ENCODE results near the gene ZNF865.

Gene ZNF865

DNA sequence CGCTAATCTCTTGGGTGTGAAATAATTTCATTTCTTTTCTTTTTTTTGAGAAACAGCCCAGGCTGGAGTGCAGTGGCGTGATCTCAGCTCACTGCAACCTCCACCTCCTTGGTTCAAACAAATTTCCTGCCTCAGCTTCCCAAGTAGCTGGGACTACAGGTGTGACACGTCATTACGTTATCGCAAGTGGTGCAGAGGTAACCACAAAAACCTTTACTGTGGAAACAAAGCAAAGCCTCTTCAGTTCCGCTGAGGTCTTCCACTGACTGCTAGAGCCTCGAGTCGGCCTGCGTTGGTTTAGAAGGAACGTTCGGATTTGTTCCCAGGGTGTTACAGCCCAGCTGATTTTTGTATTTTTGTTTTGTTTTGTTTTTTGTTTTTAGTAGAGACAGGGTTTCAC lies 20.9 kb downstream of the ZNF865 start:
- DNase-seq = no peak

- peak; percentile 82 to 93 for DNase-seq
These were observed 27.0 kb downstream of the ZNF865 start for GRCh38 chr19:55632463-55632834.

- DNase-seq = no peak
These were observed 28.4 kb downstream of the ZNF865 start for GRCh38 chr19:55633861-55634260.

- no peak for DNase-seq
These were observed 29.9 kb downstream of the ZNF865 start for GRCh38 chr19:55635334-55635717.

DNA sequence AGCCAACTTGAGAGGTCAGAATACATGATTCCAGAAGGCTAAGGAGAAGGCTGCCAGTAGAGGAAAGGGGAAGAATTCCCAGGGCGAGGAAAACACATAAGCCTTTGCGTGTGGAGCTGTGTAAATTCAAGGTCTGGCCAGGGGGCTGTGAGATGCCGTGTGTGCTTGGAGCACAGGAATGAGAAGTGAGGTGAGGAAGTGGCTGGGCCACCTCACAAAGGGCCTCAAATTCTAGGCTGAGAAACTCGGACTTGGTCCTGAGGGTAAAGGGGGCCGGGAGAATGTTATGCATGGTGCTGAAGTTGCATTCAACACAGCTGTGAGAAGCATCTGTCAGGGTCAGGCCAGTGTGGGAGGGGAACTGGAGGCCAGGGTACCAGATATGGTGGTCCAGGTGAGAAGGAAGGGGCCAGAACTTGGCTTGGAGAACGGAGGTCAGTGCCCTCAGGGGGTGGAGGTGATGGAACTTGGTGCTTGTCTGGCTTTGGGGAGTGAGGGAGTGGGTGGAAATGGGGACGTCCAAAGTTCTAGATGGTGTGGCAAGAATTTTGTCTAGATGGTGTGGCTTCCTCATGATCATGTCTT lies 30.5 kb downstream of the ZNF865 start:
- DNase-seq = no peak

GRCh38 chr19:55636723-55637122 lies 31.3 kb downstream of the ZNF865 start:
- DNase-seq = no peak

DNA sequence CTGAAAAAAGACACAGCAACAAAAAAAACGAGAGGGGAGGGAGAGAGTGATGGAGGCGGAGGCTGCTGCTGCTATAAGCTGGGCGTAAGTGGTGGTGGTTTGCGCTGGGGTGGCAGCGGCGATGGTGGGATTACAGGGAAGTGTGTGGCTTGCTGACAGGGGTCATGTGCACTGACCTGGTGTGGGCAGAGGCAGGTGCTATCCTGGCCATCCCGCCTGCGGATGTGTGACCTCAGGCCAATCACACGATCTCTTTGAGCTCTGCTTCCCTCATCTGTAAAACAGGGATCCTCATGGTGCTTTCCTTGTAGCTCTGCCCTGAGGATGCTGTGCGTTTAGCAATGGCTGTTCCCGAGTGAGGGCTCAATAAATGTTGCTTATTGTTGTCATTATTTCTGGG lies 32.1 kb downstream of the ZNF865 start:
- DNase-seq = no peak

GRCh38 chr19:55638864-55639359 lies 33.5 kb downstream of the ZNF865 start:
- DNase-seq = peak; percentile 33 to 38

DNA sequence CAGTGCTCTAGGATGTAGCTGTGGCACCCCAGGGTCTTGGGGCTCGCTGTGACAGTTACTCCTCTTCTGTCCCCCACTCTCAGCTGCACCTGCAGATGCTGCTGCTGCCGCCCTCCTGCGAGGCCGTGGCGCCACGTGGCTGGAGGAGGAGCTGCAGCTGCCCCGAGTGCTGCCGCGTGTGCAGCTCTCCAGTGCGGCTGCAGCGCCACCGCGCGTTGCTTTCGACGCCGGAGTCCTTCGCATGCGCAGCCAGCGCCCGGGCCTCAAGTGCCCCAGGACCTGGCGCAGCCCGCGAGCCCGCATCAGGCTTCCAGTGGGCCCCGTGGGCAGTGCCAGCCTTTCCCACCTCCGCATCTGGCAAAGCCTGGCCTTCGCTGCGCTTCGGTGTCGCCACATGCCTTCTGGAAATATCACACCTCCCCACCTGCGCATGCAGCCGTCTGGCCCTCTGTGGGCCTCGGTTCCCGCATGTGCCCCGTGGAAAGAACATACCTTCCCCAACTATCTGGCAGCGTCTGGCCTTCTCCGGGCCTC lies 34.7 kb downstream of the ZNF865 start:
- peak; percentile 82 to 86 for DNase-seq

DNA sequence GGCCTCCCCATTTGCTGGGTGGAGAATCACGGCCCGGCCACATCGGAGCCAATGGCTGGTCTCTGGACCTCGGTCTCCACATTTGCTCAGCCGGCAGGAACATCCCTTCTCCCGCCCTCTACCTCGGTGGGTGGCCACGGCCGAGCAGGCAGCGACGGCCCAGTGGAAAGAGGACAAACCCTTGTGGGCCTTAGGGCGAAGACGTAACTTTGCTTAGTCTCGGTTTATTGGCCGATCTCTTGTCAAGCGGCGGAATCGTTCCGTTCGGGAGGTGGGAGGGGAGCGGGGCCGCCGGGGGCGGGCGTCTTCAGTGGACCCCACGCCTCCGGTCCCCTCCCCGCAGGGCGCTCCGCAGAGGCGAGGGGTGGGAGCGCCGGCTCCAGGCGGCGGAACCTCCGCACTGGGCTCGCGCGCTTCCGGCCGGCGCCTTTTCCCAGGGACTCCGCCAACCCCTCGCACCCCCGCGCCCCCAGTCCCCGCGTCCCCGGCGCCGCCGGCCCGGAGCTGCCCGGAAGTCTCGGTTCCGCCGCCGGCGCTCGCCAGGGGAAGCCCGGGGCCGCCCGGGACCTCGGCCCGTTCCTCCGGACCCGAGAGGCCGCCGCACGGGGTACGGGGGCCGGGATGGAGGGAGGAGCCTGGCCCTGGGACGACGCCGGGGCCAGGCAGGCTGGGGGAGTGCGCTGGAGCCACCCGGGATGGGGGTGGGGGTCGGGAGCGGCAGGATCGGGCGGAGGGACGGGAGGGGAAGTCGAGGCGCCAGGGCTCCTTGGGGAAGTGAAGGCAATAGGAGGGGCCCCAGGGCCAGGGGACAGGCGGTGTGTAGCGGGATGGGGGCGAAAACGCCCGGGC lies 35.4 kb downstream of the ZNF865 start, which contains the start of gene ZNF580:
ZNF580 (plus strand) TSS at position 426 of the 849 bp plus-strand sequence. CDS start 1,507 bp downstream, outside the sequence.
- DNase-seq = peak; percentile 61 to 78

GRCh38 chr19:55641426-55642152 lies 36.1 kb downstream of the ZNF865 start:
- no peak for DNase-seq

DNA sequence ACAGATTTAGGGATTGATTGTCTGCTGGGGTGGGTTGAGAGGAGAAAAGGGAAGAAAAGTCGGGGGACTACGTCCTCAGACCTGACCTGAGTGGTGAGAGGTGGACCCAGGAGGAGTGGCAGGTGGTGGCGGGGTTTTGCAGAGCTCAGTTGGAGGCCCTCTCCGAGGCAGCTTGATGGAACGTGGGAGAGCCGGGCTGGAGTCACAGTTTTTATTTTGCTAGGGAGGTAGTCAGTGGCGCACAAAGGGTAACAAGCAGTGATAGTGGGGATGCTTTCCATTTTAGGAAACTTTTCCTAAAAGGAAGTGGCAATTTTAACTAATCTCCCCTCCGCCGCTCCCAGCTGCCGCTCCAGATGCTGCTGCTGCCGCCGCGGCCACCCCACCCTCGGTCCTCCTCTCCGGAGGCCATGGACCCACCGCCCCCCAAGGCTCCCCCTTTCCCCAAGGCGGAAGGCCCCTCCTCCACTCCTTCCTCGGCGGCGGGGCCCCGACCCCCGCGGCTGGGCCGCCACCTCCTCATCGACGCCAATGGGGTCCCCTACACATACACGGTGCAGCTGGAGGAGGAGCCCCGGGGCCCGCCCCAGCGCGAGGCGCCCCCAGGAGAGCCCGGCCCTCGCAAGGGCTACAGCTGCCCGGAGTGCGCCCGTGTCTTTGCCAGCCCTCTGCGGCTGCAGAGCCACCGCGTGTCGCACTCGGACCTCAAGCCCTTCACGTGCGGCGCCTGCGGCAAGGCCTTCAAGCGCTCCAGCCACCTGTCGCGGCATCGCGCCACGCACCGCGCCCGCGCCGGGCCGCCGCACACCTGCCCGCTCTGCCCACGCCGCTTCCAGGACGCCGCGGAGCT lies 36.9 kb downstream of the ZNF865 start:
- DNase-seq = no peak

DNA sequence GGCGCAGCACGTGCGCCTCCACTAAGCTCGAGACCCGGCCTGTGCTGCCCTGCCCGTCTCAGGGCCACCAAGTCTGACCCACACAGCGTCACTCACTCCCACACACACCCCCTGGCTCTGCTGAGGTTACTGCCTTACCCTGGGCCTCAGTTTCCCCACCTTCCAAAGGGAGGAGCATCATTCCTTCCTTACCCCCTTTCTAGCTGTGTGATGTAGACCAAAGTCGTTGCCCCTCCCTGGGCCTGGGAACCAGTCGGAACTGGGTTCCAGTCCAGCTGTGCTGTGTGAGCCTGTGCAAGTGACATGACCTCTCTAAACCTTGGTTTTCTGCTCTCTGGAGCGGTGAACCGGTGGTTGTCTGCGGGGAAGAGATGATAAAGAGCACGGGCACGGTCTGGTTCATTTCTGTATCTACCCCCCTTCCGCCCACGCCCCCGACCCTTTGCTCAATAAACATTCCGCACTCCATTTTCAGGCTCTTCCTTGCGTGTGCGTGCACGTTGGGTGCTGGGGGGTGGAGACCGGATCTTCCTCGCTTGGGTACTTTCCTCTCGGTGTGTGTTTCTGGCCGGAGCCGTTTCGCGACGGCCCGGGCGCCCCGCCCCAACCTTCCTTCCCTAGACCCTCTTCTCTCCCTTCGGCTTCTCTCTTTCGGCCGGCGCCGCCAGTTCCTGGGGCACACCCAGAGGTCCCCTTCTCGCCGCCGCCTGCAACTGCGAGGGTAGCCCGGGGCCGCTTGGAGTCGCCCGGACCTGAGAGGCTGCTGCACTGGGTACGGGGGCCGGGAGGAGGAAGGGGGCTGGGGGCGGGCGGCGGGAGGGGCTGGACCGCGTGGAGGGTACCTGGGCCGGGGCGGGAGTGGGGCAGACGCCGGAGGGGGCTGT lies 37.8 kb downstream of the ZNF865 start, which contains the start of gene ZNF581:
ZNF581 (plus strand) TSS at position 647 of the 884 bp plus-strand sequence. CDS start 923 bp downstream, outside the sequence.
- DNase-seq = peak; percentile 42 to 74

DNA sequence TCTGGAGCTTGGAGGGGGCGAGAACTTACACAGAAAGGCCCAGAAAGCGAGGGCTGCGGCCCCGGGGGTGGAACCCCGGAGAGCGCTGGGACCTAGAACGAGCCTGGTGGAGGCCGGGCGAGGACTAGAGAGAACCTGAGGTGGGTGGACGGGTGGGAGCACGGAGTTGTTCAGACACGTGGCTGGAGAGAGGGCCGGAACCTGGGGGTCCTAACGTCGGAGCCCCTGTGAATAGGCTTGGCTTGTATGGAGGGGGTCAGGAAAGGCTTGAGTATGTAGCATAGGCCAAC lies 38.4 kb downstream of the ZNF865 start:
- DNase-seq = no peak

- DNase-seq = no peak
These were observed 38.9 kb downstream of the ZNF865 start for GRCh38 chr19:55644191-55644833.

- no peak for DNase-seq
These were observed 39.5 kb downstream of the ZNF865 start for GRCh38 chr19:55644842-55645511.

- no peak for DNase-seq
These were observed 40.0 kb downstream of the ZNF865 start for GRCh38 chr19:55645512-55645881.

GRCh38 chr19:55646889-55647731 lies 41.7 kb downstream of the ZNF865 start:
- no peak for DNase-seq
